ENCODE results near the gene DOK5.

The DOK5 gene

DNA sequence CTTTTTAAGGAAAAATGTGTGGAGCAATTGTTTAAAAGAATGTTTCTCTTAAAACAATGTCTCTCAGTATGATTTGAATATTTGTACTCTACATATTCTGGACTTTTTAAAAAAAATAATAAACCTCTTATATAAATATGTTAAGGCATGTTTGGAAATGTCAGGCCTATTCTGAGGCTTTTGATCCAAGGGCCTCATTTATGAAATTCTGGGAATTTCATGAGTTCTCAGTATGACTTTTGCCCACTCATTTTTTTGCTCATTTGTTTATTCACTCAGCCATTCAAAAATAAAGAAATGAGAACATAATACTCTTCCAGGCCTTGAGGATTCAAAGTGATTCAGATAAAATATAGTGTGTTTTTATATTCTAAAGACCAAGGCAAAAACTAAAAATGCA lies 60.4 kb downstream of the DOK5 start:
- Histone ChIP-seq H3K4me3 (ENCODE audit: low read depth in 1 of 2, low read length in 1 of 2) (no peak overlapping the region), H3K27me3 (no peaks in the 10 kb centered on the region), H3K9me3 (no peaks in the 10 kb centered on the region), H3K27ac (no peak overlapping the region), H3K4me1 (ENCODE audit: control insufficient read depth in 1 of 2, insufficient read depth in 1 of 2, low read depth in 1 of 2, low read length in 1 of 2) (no peaks in the 10 kb centered on the region), H3K36me3 (no peaks in the 10 kb centered on the region)
- TF ChIP-seq, protein P1, sequence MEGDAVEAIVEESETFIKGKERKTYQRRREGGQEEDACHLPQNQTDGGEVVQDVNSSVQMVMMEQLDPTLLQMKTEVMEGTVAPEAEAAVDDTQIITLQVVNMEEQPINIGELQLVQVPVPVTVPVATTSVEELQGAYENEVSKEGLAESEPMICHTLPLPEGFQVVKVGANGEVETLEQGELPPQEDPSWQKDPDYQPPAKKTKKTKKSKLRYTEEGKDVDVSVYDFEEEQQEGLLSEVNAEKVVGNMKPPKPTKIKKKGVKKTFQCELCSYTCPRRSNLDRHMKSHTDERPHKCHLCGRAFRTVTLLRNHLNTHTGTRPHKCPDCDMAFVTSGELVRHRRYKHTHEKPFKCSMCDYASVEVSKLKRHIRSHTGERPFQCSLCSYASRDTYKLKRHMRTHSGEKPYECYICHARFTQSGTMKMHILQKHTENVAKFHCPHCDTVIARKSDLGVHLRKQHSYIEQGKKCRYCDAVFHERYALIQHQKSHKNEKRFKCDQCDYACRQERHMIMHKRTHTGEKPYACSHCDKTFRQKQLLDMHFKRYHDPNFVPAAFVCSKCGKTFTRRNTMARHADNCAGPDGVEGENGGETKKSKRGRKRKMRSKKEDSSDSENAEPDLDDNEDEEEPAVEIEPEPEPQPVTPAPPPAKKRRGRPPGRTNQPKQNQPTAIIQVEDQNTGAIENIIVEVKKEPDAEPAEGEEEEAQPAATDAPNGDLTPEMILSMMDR (IDR thresholded peaks at IDR 0.05), result no peak

GRCh38 chr20:54539521-54540046 lies 64.2 kb downstream of the DOK5 start:
- Histone ChIP-seq H3K4me3 (ENCODE audit: low read depth in 1 of 2, low read length in 1 of 2) (no peak overlapping the region), H3K27ac (no peak overlapping the region), H3K36me3 (no peaks in the 10 kb centered on the region), H3K9me3 (no peaks in the 10 kb centered on the region), H3K4me1 (ENCODE audit: control insufficient read depth in 1 of 2, insufficient read depth in 1 of 2, low read depth in 1 of 2, low read length in 1 of 2) (no peaks in the 10 kb centered on the region), H3K27me3 (no peaks in the 10 kb centered on the region)
- TF ChIP-seq, protein P1 (IDR thresholded peaks at IDR 0.05), result no peak

DNA sequence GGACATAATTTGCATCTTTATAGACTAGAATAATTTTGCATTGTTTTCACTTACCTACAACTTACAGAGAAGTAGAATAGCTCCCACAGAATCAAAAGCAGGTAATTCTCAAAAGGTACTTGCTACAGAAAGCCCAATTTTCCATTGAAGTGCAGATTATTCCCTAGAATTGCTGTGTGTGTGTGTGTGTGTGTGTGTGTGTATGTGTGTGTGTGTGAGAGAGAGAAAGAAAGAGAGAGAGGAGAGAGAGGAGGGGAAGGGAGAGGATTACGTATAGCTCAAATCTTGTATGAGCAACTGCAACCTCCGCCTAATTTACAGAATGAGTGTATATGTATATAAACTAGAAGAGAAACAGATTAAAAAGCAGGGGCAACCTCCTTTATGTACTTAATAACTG lies 68.0 kb downstream of the DOK5 start:
- no peaks in the 10 kb centered on the region for H3K9me3 ChIP-seq
- H3K27ac ChIP-seq, result no peak overlapping the region
- TF ChIP-seq, protein P1 (IDR thresholded peaks at IDR 0.05), result no peak
- H3K27me3 ChIP-seq, result no peaks in the 10 kb centered on the region
- H3K4me3 ChIP-seq (ENCODE audit: low read depth in 1 of 2, low read length in 1 of 2), result no peak overlapping the region
- no peaks in the 10 kb centered on the region for H3K36me3 ChIP-seq
- H3K4me1 ChIP-seq (ENCODE audit: control insufficient read depth in 1 of 2, insufficient read depth in 1 of 2, low read depth in 1 of 2, low read length in 1 of 2), result no peaks in the 10 kb centered on the region

GRCh38 chr20:54545676-54546358 lies 70.4 kb downstream of the DOK5 start:
- H3K27me3 ChIP-seq, result no peaks in the 10 kb centered on the region
- no peaks in the 10 kb centered on the region for H3K9me3 ChIP-seq
- no peak overlapping the region for H3K27ac ChIP-seq
- no peak overlapping the region for H3K4me3 ChIP-seq (ENCODE audit: low read depth in 1 of 2, low read length in 1 of 2)
- no peaks in the 10 kb centered on the region for H3K4me1 ChIP-seq (ENCODE audit: control insufficient read depth in 1 of 2, insufficient read depth in 1 of 2, low read depth in 1 of 2, low read length in 1 of 2)
- no peaks in the 10 kb centered on the region for H3K36me3 ChIP-seq
- TF ChIP-seq, protein P1 (IDR thresholded peaks at IDR 0.05), result no peak

- Histone ChIP-seq H3K27me3 (no peaks in the 10 kb centered on the region), H3K27ac (no peak overlapping the region), H3K9me3 (no peaks in the 10 kb centered on the region), H3K4me1 (ENCODE audit: control insufficient read depth in 1 of 2, insufficient read depth in 1 of 2, low read depth in 1 of 2, low read length in 1 of 2) (no peaks in the 10 kb centered on the region), H3K36me3 (no peaks in the 10 kb centered on the region), H3K4me3 (ENCODE audit: low read depth in 1 of 2, low read length in 1 of 2) (no peak overlapping the region)
- TF ChIP-seq, protein P1 (IDR thresholded peaks at IDR 0.05), result no peak
These were observed 73.5 kb downstream of the DOK5 start for GRCh38 chr20:54548849-54549248.

Data from neutrophil (primary cell).